H1 (cell line): ENCODE measurements around the gene NUDT9. TPM values are rescaled to one million over a fixed set of nuclear protein-coding genes. Genes with fewer than 3 reads are reported as not detected.

Experiments
- CTCF ChIA-PET: fragments of 300-600 bp; sonication (Branson Sonifier 250); formaldehyde crosslinking; loops from one replicate; lab custom pipeline; 2021; ENCODE audit not compliant: partially characterized antibody; lab: Charles Lee
- POLR2A ChIA-PET: fragments of 300-600 bp; sonication (Branson Sonifier 250); formaldehyde crosslinking; loops from one replicate; lab custom pipeline; 2021; ENCODE audit warnings: inconsistent platforms; ENCODE audit not compliant: partially characterized antibody; lab: Charles Lee
- DNase-seq, 2 experiments: peaks; one replicate each; pipeline versions ENCODE4 v3.0.0 to v3.0.0-alpha.2; 2010 to 2022; ENCODE audit warnings: low spot score in 2 of 2, low read depth in 1 of 2, mixed read lengths in 1 of 2
- FAIRE-seq: peaks from 2 replicates; lab custom pipeline; 2011; peaks lifted over from hg19 to GRCh38; lab: Jason Lieb, UNC
- H2AFZ ChIP-seq: 2 replicates; pipeline ENCODE4 v1.8.1; 2012; ENCODE audit warnings: low read length, inconsistent platforms
- H2AK5ac ChIP-seq: 2 replicates; pipeline ENCODE4 v1.6.1; 2013; ENCODE audit warnings: low read depth, low read length
- H2BK120ac ChIP-seq: replicated peaks from 2 replicates; pipeline ENCODE3; 2013; ENCODE audit warnings: low read depth, low read length, inconsistent platforms
- H2BK12ac ChIP-seq: 2 replicates; pipeline ENCODE4 v1.6.1; 2013; ENCODE audit warnings: low read depth, low read length
- H2BK15ac ChIP-seq: 2 replicates; pipeline ENCODE4 v1.6.1; 2013; ENCODE audit warnings: low read length
- H2BK20ac ChIP-seq: 2 replicates; pipeline ENCODE4 v1.6.1; 2013; ENCODE audit warnings: low read length
- H2BK5ac ChIP-seq: 2 replicates; pipeline ENCODE4 v1.6.1; 2013; ENCODE audit warnings: low read depth, low read length
- H3K14ac ChIP-seq: 2 replicates; pipeline ENCODE4 v1.6.1; 2013; ENCODE audit warnings: inconsistent platforms; ENCODE audit not compliant: insufficient read length
- H3K18ac ChIP-seq: 2 replicates; pipeline ENCODE4 v1.6.1; 2013; ENCODE audit warnings: low read length; ENCODE audit errors: extremely low read depth
- H3K23ac ChIP-seq: 2 replicates; pipeline ENCODE4 v1.6.1; 2013; ENCODE audit warnings: inconsistent platforms; ENCODE audit not compliant: insufficient read length
- H3K23me2 ChIP-seq: 2 replicates; pipeline ENCODE4 v1.6.1; 2013; ENCODE audit warnings: low read depth, low read length
- H3K27ac ChIP-seq: 2 replicates; pipeline ENCODE4 v1.6.1; 2011; ENCODE audit warnings: low read depth, low read length, inconsistent platforms
- H3K27me3 ChIP-seq, 4 experiments: replicated peaks in 1 of 4; 1 replicate in 1 of 4; 2 replicates in 3 of 4; pipeline versions ENCODE4 v1.6.1 to v1.8.1; 2011 to 2013; ENCODE audit warnings: low read length in 3 of 4, mild to moderate bottlenecking in 3 of 4, inconsistent platforms in 2 of 4, mixed read lengths in 2 of 4, moderate library complexity in 1 of 4; ENCODE audit not compliant: control insufficient read depth in 3 of 4, insufficient read depth in 3 of 4; ENCODE audit errors: extremely low read depth in 1 of 4
- H3K36me3 ChIP-seq, 4 experiments: 2 replicates each; pipeline versions ENCODE4 v1.6.1 to v1.8.1; 2011 to 2013; ENCODE audit warnings: mild to moderate bottlenecking in 4 of 4, low read length in 3 of 4, moderate library complexity in 2 of 4, control low read depth in 1 of 4, inconsistent platforms in 1 of 4; ENCODE audit not compliant: insufficient read depth in 4 of 4, control insufficient read depth in 2 of 4
- H3K4ac ChIP-seq: replicated peaks from 2 replicates; pipeline ENCODE3; 2013; ENCODE audit warnings: low read length, low read depth, mixed read lengths, inconsistent platforms; ENCODE audit not compliant: insufficient read length
- H3K4me1 ChIP-seq, 4 experiments: replicated peaks in 1 of 4; 1 replicate in 1 of 4; 2 replicates in 3 of 4; pipeline versions ENCODE4 v1.6.1 to v1.8.1; 2011 to 2013; ENCODE audit warnings: low read length in 3 of 4, inconsistent platforms in 2 of 4, mixed read lengths in 1 of 4; ENCODE audit not compliant: insufficient read depth in 4 of 4, control insufficient read depth in 3 of 4
- H3K4me2 ChIP-seq, 2 experiments: 2 replicates each; pipeline versions ENCODE4 v1.6.1 to v1.8.1; 2011 to 2013; ENCODE audit warnings: low read depth in 2 of 2, low read length in 2 of 2, control low read depth in 1 of 2, inconsistent platforms in 1 of 2, mild to moderate bottlenecking in 1 of 2; ENCODE audit not compliant: insufficient read depth in 1 of 2
- H3K4me3 ChIP-seq, 4 experiments: fragments of 200-600, 300-600 bp in 1 of 4; sonication (generic), shearing (Covaris generic), sonication (Bioruptor Twin) in 1 of 4; 2 replicates each; pipeline versions ENCODE4 v1.5.1 to v1.8.1; 2011 to 2016; ENCODE audit warnings: low read length in 4 of 4, low read depth in 3 of 4, control low read depth in 2 of 4, inconsistent platforms in 2 of 4, mild to moderate bottlenecking in 2 of 4, mixed read lengths in 1 of 4, moderate library complexity in 1 of 4; ENCODE audit not compliant: insufficient read depth in 2 of 4; ENCODE audit errors: extremely low read depth in 1 of 4
- H3K56ac ChIP-seq: replicated peaks from 2 replicates; pipeline ENCODE3; 2013; ENCODE audit warnings: low read depth, mild to moderate bottlenecking, mixed read lengths, low read length, inconsistent platforms; ENCODE audit not compliant: insufficient read length
- H3K79me1 ChIP-seq: 2 replicates; pipeline ENCODE4 v1.6.1; 2013; ENCODE audit warnings: low read depth, low read length, control low read depth
- H3K79me2 ChIP-seq, 2 experiments: 2 replicates each; pipeline versions ENCODE4 v1.6.1 to v1.8.1; 2012 to 2013; ENCODE audit warnings: low read length in 2 of 2, mild to moderate bottlenecking in 2 of 2, inconsistent platforms in 1 of 2; ENCODE audit not compliant: insufficient read depth in 2 of 2, control insufficient read depth in 1 of 2
- H3K9ac ChIP-seq, 4 experiments: replicated peaks in 1 of 4; 1 replicate in 1 of 4; 2 replicates in 3 of 4; pipeline versions ENCODE4 v1.6.1 to v1.8.1; 2011 to 2013; ENCODE audit warnings: low read depth in 3 of 4, low read length in 3 of 4, control low read depth in 2 of 4, mild to moderate bottlenecking in 2 of 4, moderate library complexity in 2 of 4, inconsistent platforms in 1 of 4; ENCODE audit errors: extremely low read depth in 1 of 4
- H3K9me3 ChIP-seq, 2 experiments: 2 replicates each; pipeline versions ENCODE4 v1.6.1 to v1.8.1; 2012 to 2013; ENCODE audit warnings: mild to moderate bottlenecking in 2 of 2, moderate library complexity in 2 of 2, control low read depth in 1 of 2, inconsistent platforms in 1 of 2, low read depth in 1 of 2, low read length in 1 of 2, mixed read lengths in 1 of 2; ENCODE audit not compliant: insufficient read depth in 2 of 2
- H4K20me1 ChIP-seq, 2 experiments: replicated peaks in 1 of 2; 2 replicates each; pipeline versions ENCODE3 to v1.8.1; 2011 to 2013; ENCODE audit warnings: inconsistent platforms in 2 of 2, low read length in 2 of 2, mild to moderate bottlenecking in 1 of 2; ENCODE audit not compliant: insufficient read depth in 2 of 2, control insufficient read depth in 1 of 2
- H4K5ac ChIP-seq: 2 replicates; pipeline ENCODE4 v1.6.1; 2013; ENCODE audit warnings: low read length, low read depth, mixed read lengths, inconsistent platforms; ENCODE audit not compliant: insufficient read length
- H4K8ac ChIP-seq: 2 replicates; pipeline ENCODE4 v1.8.0; 2013; ENCODE audit warnings: mild to moderate bottlenecking, moderate library complexity, low read length, inconsistent platforms; ENCODE audit not compliant: insufficient read depth; ENCODE audit errors: extremely low read depth
- H4K91ac ChIP-seq: replicated peaks from 2 replicates; pipeline ENCODE3; 2013; ENCODE audit warnings: low read length, mixed read lengths, inconsistent platforms; ENCODE audit not compliant: insufficient read length
- BACH1 ChIP-seq: IDR thresholded peaks from 2 replicates; pipeline ENCODE4 v1.6.1; 2012; ENCODE audit warnings: low read length, improper control_type of control experiment
- CHD1 ChIP-seq: IDR thresholded peaks from 2 replicates; pipeline ENCODE4 v1.6.1; 2012; ENCODE audit warnings: low read depth, low read length, improper control_type of control experiment
- PHF8 ChIP-seq: fragments of 200-600 bp; sonication (generic); conservative IDR thresholded peaks from 2 replicates; pipeline ENCODE4 v1.7.1; 2012; ENCODE audit warnings: low read depth, mild to moderate bottlenecking, inconsistent platforms, low read length, moderate library complexity
- SAP30 ChIP-seq: fragments of 300-600 bp; sonication (generic); IDR thresholded peaks from 2 replicates; pipeline ENCODE4 v1.7.1; 2012; ENCODE audit warnings: low read length, moderate library complexity, mild to moderate bottlenecking, inconsistent platforms; ENCODE audit not compliant: insufficient read depth, insufficient replicate concordance
- WGBS, 2 experiments: shearing (Covaris generic) in 1 of 2; methylation state at CpG; one replicate each; pipeline versions ENCODE4 v1.1.6 to v1.1.7; 2013 to 2015; ENCODE audit warnings: low lambda C conversion rate in 2 of 2, mixed read lengths in 2 of 2, inconsistent platforms in 1 of 2, low coverage in 1 of 2, missing lambda C conversion rate in 1 of 2; ENCODE audit not compliant: insufficient replicate concordance in 2 of 2, insufficient coverage in 1 of 2, insufficient read length in 1 of 2; ENCODE audit errors: extremely low coverage in 1 of 2, missing lambda C conversion rate in 1 of 2; 5-methylcytosine and 5-hydroxymethylcytosine counted together
- polyA plus RNA-seq, 7 experiments: library from polyadenylated mRNA; depleted of rRNA in 3 of 7; stranded (reverse) in 5 of 7; unstranded in 2 of 7; fragments of >200 nt in 5 of 7; fragments of 200-250 nt in 2 of 7; gene quantifications; 1 replicate in 5 of 7; 2 replicates in 1 of 7; 4 replicates in 1 of 7; pipeline versions ENCODE4 v1.2.1 to v1.2.3, GENCODE V29; 2011 to 2013; ENCODE audit warnings: missing spikeins in 2 of 7, mixed read lengths in 2 of 7
- total RNA-seq: library from RNA; stranded (reverse); fragmentation: NEBNext Ultra II Directional; extraction: Animal tissue kit (Norgen Biotek cat#: 25700); gene quantifications from 2 replicates; pipeline ENCODE4 v1.2.1, GENCODE V29; 2021

Gene NUDT9
- total and polyA plus RNA-seq, 2 of the 8 experiments (the other 6 are each of a cell fraction or from before 2014, with no cell fraction given), result 13.2 to 27.6 TPM

GRCh38 chr4:87506974-87507701 is 84.8 kb downstream of the NUDT9 start:
- Histone ChIP-seq H3K27ac (no peak overlapping the region), H2BK20ac (no peak overlapping the region)
- TF ChIP-seq SAP30 (no peak), BACH1 (no peak), CHD1 (no peak), PHF8 (no peak)

More at GRCh38 chr4:87506974-87507701, 84.8 kb downstream of the NUDT9 start:
- Histone ChIP-seq H3K79me1 (no peaks in the 10 kb centered on the region), H3K18ac (no peak overlapping the region), H3K9ac (no peak overlapping the region), H3K23ac (no peak overlapping the region), H2BK15ac (no peak overlapping the region), H2BK12ac (no peak overlapping the region), H3K23me2 (no peaks in the 10 kb centered on the region), H4K5ac (no peak overlapping the region), H2AFZ (no peak overlapping the region), H3K27me3 (no peaks in the 10 kb centered on the region), H3K4me3 (no peak overlapping the region), H4K8ac (no peak overlapping the region), H4K20me1 (no peaks in the 10 kb centered on the region), H3K14ac (no peak overlapping the region), H3K9me3 (no peaks in the 10 kb centered on the region), H2BK5ac (no peak overlapping the region), H3K4ac (no peak overlapping the region), H3K56ac (no peak overlapping the region), H3K79me2 (no peaks in the 10 kb centered on the region), H3K4me2 (no peak overlapping the region), H2AK5ac (no peak overlapping the region), H3K36me3 (no peaks in the 10 kb centered on the region), H3K4me1 (peaks cover 0 to 3% (median 0%) of the 10 kb centered on the region in 4 experiments; a peak in 1 of 7 replicates), H4K91ac (no peak overlapping the region), H2BK120ac (no peak overlapping the region)
- no peak for FAIRE-seq
- DNase-seq, result no peak
- CTCF ChIA-PET, result no interaction called here
- 94% methylated on average over 4 of the region's 4 CpGs; no CpG with 5 or more reads in 1 of the 2 experiments for WGBS, 2 experiments
- POLR2A ChIA-PET, result no interaction called here
